ENCODE data around the gene RMND5B.

RMND5B gene

GRCh38 chr5:178116143-178116885 is 14.5 kb upstream of the RMND5B start:
- Histone ChIP-seq H3K27ac (no peak overlapping the region), H3K4me3 (no peak overlapping the region), H3K9ac (ENCODE audit: insufficient read length) (no peak overlapping the region), H3K9me3 (ENCODE audit: low read depth, low read length) (no peaks in the 10 kb centered on the region), H3K36me3 (ENCODE audit: insufficient read depth, low read length) (no peaks in the 10 kb centered on the region)
- TF ChIP-seq POLR2AphosphoS5 (IDR thresholded peaks at IDR 0.05; ENCODE audit: borderline replicate concordance, low read depth, low read length) (no peak), FOXP2 (optimal IDR thresholded peaks at IDR 0.05; ENCODE audit: control extremely low read depth, extremely low read length, insufficient read depth) (no peak), EZH2 (IDR thresholded peaks at IDR 0.05) (no peak)
- no peak for DNase-seq (ENCODE audit: low read depth, low spot score)

- H3K4me3 ChIP-seq, result no peak overlapping the region
- H3K27ac ChIP-seq, result no peak overlapping the region
- H3K9me3 ChIP-seq (ENCODE audit: low read depth, low read length), result no peaks in the 10 kb centered on the region
- DNase-seq (ENCODE audit: low read depth, low spot score), result no peak
- H3K9ac ChIP-seq (ENCODE audit: insufficient read length), result no peak overlapping the region
- TF ChIP-seq EZH2 (IDR thresholded peaks at IDR 0.05), result no peak
- TF ChIP-seq POLR2AphosphoS5 (IDR thresholded peaks at IDR 0.05; ENCODE audit: borderline replicate concordance, low read depth, low read length), result no peak
- no peak for TF ChIP-seq FOXP2 (optimal IDR thresholded peaks at IDR 0.05; ENCODE audit: control extremely low read depth, extremely low read length, insufficient read depth)
- no peaks in the 10 kb centered on the region for H3K36me3 ChIP-seq (ENCODE audit: insufficient read depth, low read length)
Observed at GRCh38 chr5:178117923-178118701, 12.7 kb upstream of the RMND5B start.

- DNase-seq (ENCODE audit: low read depth, low spot score), result no peak
- Histone ChIP-seq H3K36me3 (ENCODE audit: insufficient read depth, low read length) (no peaks in the 10 kb centered on the region), H3K9me3 (ENCODE audit: low read depth, low read length) (no peaks in the 10 kb centered on the region), H3K4me3 (no peak overlapping the region), H3K9ac (ENCODE audit: insufficient read length) (no peak overlapping the region), H3K27ac (no peak overlapping the region)
- TF ChIP-seq EZH2 (IDR thresholded peaks at IDR 0.05) (no peak), POLR2AphosphoS5 (IDR thresholded peaks at IDR 0.05; ENCODE audit: borderline replicate concordance, low read depth, low read length) (no peak), FOXP2 (optimal IDR thresholded peaks at IDR 0.05; ENCODE audit: control extremely low read depth, extremely low read length, insufficient read depth) (no peak)
Observed at GRCh38 chr5:178119915-178120606, 10.8 kb upstream of the RMND5B start.

- H3K36me3 ChIP-seq (ENCODE audit: insufficient read depth, low read length), result no peaks in the 10 kb centered on the region
- DNase-seq (ENCODE audit: low read depth, low spot score), result no peak
- H3K9me3 ChIP-seq (ENCODE audit: low read depth, low read length), result no peaks in the 10 kb centered on the region
- no peak overlapping the region for H3K27ac ChIP-seq
- H3K9ac ChIP-seq (ENCODE audit: insufficient read length), result no peak overlapping the region
- H3K4me3 ChIP-seq, result peak overlapping the region; percentile 51
- TF ChIP-seq EZH2 (IDR thresholded peaks at IDR 0.05) (no peak), POLR2AphosphoS5 (IDR thresholded peaks at IDR 0.05; ENCODE audit: borderline replicate concordance, low read depth, low read length) (no peak), FOXP2 (optimal IDR thresholded peaks at IDR 0.05; ENCODE audit: control extremely low read depth, extremely low read length, insufficient read depth) (no peak)
Observed at GRCh38 chr5:178120607-178121357, 10.0 kb upstream of the RMND5B start.

- Histone ChIP-seq H3K4me3 (peak overlapping the region; percentile 51), H3K27ac (no peak overlapping the region), H3K9ac (ENCODE audit: insufficient read length) (no peak overlapping the region), H3K36me3 (ENCODE audit: insufficient read depth, low read length) (no peaks in the 10 kb centered on the region), H3K9me3 (ENCODE audit: low read depth, low read length) (no peaks in the 10 kb centered on the region)
- no peak for DNase-seq (ENCODE audit: low read depth, low spot score)
- TF ChIP-seq FOXP2 (optimal IDR thresholded peaks at IDR 0.05; ENCODE audit: control extremely low read depth, extremely low read length, insufficient read depth) (no peak), EZH2 (IDR thresholded peaks at IDR 0.05) (no peak), POLR2AphosphoS5 (IDR thresholded peaks at IDR 0.05; ENCODE audit: borderline replicate concordance, low read depth, low read length) (no peak)
Observed at GRCh38 chr5:178121391-178122276, 9.2 kb upstream of the RMND5B start.

GRCh38 chr5:178122346-178122745 is 8.5 kb upstream of the RMND5B start:
- DNase-seq (ENCODE audit: low read depth, low spot score), result no peak
- Histone ChIP-seq H3K4me3 (no peak overlapping the region), H3K9me3 (ENCODE audit: low read depth, low read length) (no peaks in the 10 kb centered on the region), H3K9ac (ENCODE audit: insufficient read length) (no peak overlapping the region), H3K27ac (no peak overlapping the region), H3K36me3 (ENCODE audit: insufficient read depth, low read length) (no peaks in the 10 kb centered on the region)
- TF ChIP-seq EZH2 (IDR thresholded peaks at IDR 0.05) (no peak), POLR2AphosphoS5 (IDR thresholded peaks at IDR 0.05; ENCODE audit: borderline replicate concordance, low read depth, low read length) (no peak), FOXP2 (optimal IDR thresholded peaks at IDR 0.05; ENCODE audit: control extremely low read depth, extremely low read length, insufficient read depth) (no peak)
